ENCODE results near the gene GNAT2. TPM values are rescaled to one million over a fixed set of nuclear protein-coding genes. Genes with fewer than 3 reads are reported as not detected.
A peak's percentile ranks its signal among the peaks of the same experiment; 100 is the strongest.
"Not testable (repeated sequence)": the region's sequence is repeated elsewhere in the genome, so short reads cannot be mapped to it uniquely, and the experiment has no call there.

GNAT2 gene
- not detected for polyA plus RNA-seq (2013, experiment 1 of 2)
- 0.25 TPM for polyA plus RNA-seq (2013, experiment 2 of 2)

- Histone ChIP-seq H3K9me3 (ENCODE audit: control insufficient read depth, low read length) (no peaks in the 10 kb centered on the region), H3K4me1 (ENCODE audit: control insufficient read depth, insufficient read depth, low read length, poor library complexity, severe bottlenecking) (peaks cover 20% of the 10 kb centered on the region), H3K36me3 (ENCODE audit: control insufficient read depth, insufficient read depth, low read length) (peaks cover 3% of the 10 kb centered on the region), H3K4me3 (ENCODE audit: extremely low read depth, insufficient read depth, low read length, poor library complexity, severe bottlenecking) (peak within 1 kb of the TSS; percentile 89), H3K27ac (ENCODE audit: low read depth, low read length, severe bottlenecking) (peak within 1 kb of the TSS; percentile 88)
- 1% methylated on average over 33 to 43 of the region's 47 CpGs for WGBS, 2 experiments (ENCODE audit: insufficient coverage in 2 of 2)
These were observed at the start of gene GNAT2, which contains the start of gene AMPD2 for GRCh38 chr1:109619576-109620400. Gene GNAT2, minus strand, starts transcription at chr1:109619616. Its CDS starts 6,746 bp downstream, at chr1:109612870. Gene AMPD2, plus strand, starts transcription at chr1:109619837. Its CDS starts 1,339 bp downstream, at chr1:109621176.

GRCh38 chr1:109668123-109668775 lies 48.8 kb upstream of the GNAT2 start:
- Histone ChIP-seq H3K9me3 (ENCODE audit: control insufficient read depth, low read length) (no peaks in the 10 kb centered on the region), H3K36me3 (ENCODE audit: control insufficient read depth, insufficient read depth, low read length) (no peaks in the 10 kb centered on the region), H3K4me3 (ENCODE audit: extremely low read depth, insufficient read depth, low read length, poor library complexity, severe bottlenecking) (peak overlapping the region; percentile 31), H3K27ac (ENCODE audit: low read depth, low read length, severe bottlenecking) (no peak overlapping the region), H3K4me1 (ENCODE audit: control insufficient read depth, insufficient read depth, low read length, poor library complexity, severe bottlenecking) (no peaks in the 10 kb centered on the region)
- WGBS, 2 experiments (ENCODE audit: insufficient coverage in 2 of 2), result 30 to 47% methylated on average over 16 to 18 of the region's 26 CpGs

GRCh38 chr1:109667452-109668122 lies 48.2 kb upstream of the GNAT2 start, which contains the start of gene GSTM2:
Gene GSTM2, plus strand, starts transcription at chr1:109668057. Its CDS starts 59 bp downstream, at chr1:109668116.
- no peak within 1 kb of the TSS for H3K27ac ChIP-seq (ENCODE audit: low read depth, low read length, severe bottlenecking)
- no peaks in the 10 kb centered on the region for H3K4me1 ChIP-seq (ENCODE audit: control insufficient read depth, insufficient read depth, low read length, poor library complexity, severe bottlenecking)
- H3K36me3 ChIP-seq (ENCODE audit: control insufficient read depth, insufficient read depth, low read length), result no peaks in the 10 kb centered on the region
- 0 to 13% methylated on average over 4 to 6 of the region's 22 CpGs for WGBS, 2 experiments (ENCODE audit: insufficient coverage in 2 of 2)
- peak within 1 kb of the TSS; percentile 31 for H3K4me3 ChIP-seq (ENCODE audit: extremely low read depth, insufficient read depth, low read length, poor library complexity, severe bottlenecking)
- H3K9me3 ChIP-seq (ENCODE audit: control insufficient read depth, low read length), result no peaks in the 10 kb centered on the region

- Histone ChIP-seq H3K36me3 (ENCODE audit: control insufficient read depth, insufficient read depth, low read length) (no peaks in the 10 kb centered on the region), H3K27ac (ENCODE audit: low read depth, low read length, severe bottlenecking) (no peak overlapping the region), H3K9me3 (ENCODE audit: control insufficient read depth, low read length) (no peaks in the 10 kb centered on the region), H3K4me1 (ENCODE audit: control insufficient read depth, insufficient read depth, low read length, poor library complexity, severe bottlenecking) (no peaks in the 10 kb centered on the region), H3K4me3 (ENCODE audit: extremely low read depth, insufficient read depth, low read length, poor library complexity, severe bottlenecking) (no peak overlapping the region)
- WGBS, 2 experiments (ENCODE audit: insufficient coverage in 2 of 2), result no CpG with 5 or more reads among the region's 1 CpG
These were observed 45.3 kb upstream of the GNAT2 start for GRCh38 chr1:109664671-109665070.

- no peaks in the 10 kb centered on the region for H3K9me3 ChIP-seq (ENCODE audit: control insufficient read depth, low read length)
- H3K4me3 ChIP-seq (ENCODE audit: extremely low read depth, insufficient read depth, low read length, poor library complexity, severe bottlenecking), result no peak overlapping the region
- no peaks in the 10 kb centered on the region for H3K4me1 ChIP-seq (ENCODE audit: control insufficient read depth, insufficient read depth, low read length, poor library complexity, severe bottlenecking)
- H3K36me3 ChIP-seq (ENCODE audit: control insufficient read depth, insufficient read depth, low read length), result no peaks in the 10 kb centered on the region
- no peak overlapping the region for H3K27ac ChIP-seq (ENCODE audit: low read depth, low read length, severe bottlenecking)
- WGBS, 2 experiments (ENCODE audit: insufficient coverage in 2 of 2), result 73% methylated on average over 2 of the region's 2 CpGs; no CpG with 5 or more reads in 1 of the 2 experiments
These were observed 42.0 kb upstream of the GNAT2 start for GRCh38 chr1:109661391-109661790.

GRCh38 chr1:109660691-109661026 lies 41.2 kb upstream of the GNAT2 start:
- H3K36me3 ChIP-seq (ENCODE audit: control insufficient read depth, insufficient read depth, low read length); H3K4me3 ChIP-seq (ENCODE audit: extremely low read depth, insufficient read depth, low read length, poor library complexity, severe bottlenecking); H3K9me3 ChIP-seq (ENCODE audit: control insufficient read depth, low read length); H3K4me1 ChIP-seq (ENCODE audit: control insufficient read depth, insufficient read depth, low read length, poor library complexity, severe bottlenecking); H3K27ac ChIP-seq (ENCODE audit: low read depth, low read length, severe bottlenecking): not testable (repeated sequence)
- WGBS, 2 experiments (ENCODE audit: insufficient coverage in 2 of 2), result 83% methylated on average over 1 to 2 of the region's 4 CpGs

- Histone ChIP-seq H3K27ac (ENCODE audit: low read depth, low read length, severe bottlenecking) (no peak overlapping the region), H3K36me3 (ENCODE audit: control insufficient read depth, insufficient read depth, low read length) (no peaks in the 10 kb centered on the region)
These were observed 40.7 kb upstream of the GNAT2 start for GRCh38 chr1:109659997-109660690.

GRCh38 chr1:109659145-109659544 lies 39.7 kb upstream of the GNAT2 start:
- peaks cover 5% of the 10 kb centered on the region for H3K4me1 ChIP-seq (ENCODE audit: control insufficient read depth, insufficient read depth, low read length, poor library complexity, severe bottlenecking)
- H3K36me3 ChIP-seq (ENCODE audit: control insufficient read depth, insufficient read depth, low read length), result no peaks in the 10 kb centered on the region
- no peaks in the 10 kb centered on the region for H3K9me3 ChIP-seq (ENCODE audit: control insufficient read depth, low read length)
- no peak overlapping the region for H3K27ac ChIP-seq (ENCODE audit: low read depth, low read length, severe bottlenecking)
- WGBS, 2 experiments (ENCODE audit: insufficient coverage in 2 of 2), result 100% methylated on average over 1 to 2 of the region's 2 CpGs
- H3K4me3 ChIP-seq (ENCODE audit: extremely low read depth, insufficient read depth, low read length, poor library complexity, severe bottlenecking), result no peak overlapping the region

More at GRCh38 chr1:109659997-109660690, 40.7 kb upstream of the GNAT2 start:
- whole genome bisulfite sequencing, 2 experiments (ENCODE audit: insufficient coverage in 2 of 2), result 89% methylated on average over 3 to 4 of the region's 5 CpGs
- H3K9me3 ChIP-seq (ENCODE audit: control insufficient read depth, low read length), result no peaks in the 10 kb centered on the region
- no peak overlapping the region for H3K4me3 ChIP-seq (ENCODE audit: extremely low read depth, insufficient read depth, low read length, poor library complexity, severe bottlenecking)
- peaks cover 4% of the 10 kb centered on the region for H3K4me1 ChIP-seq (ENCODE audit: control insufficient read depth, insufficient read depth, low read length, poor library complexity, severe bottlenecking)

GRCh38 chr1:109658533-109659042 lies 39.2 kb upstream of the GNAT2 start:
- H3K36me3 ChIP-seq (ENCODE audit: control insufficient read depth, insufficient read depth, low read length), result no peaks in the 10 kb centered on the region
- no peaks in the 10 kb centered on the region for H3K9me3 ChIP-seq (ENCODE audit: control insufficient read depth, low read length)
- H3K4me3 ChIP-seq (ENCODE audit: extremely low read depth, insufficient read depth, low read length, poor library complexity, severe bottlenecking), result no peak overlapping the region
- 67 to 84% methylated on average over 2 to 3 of the region's 3 CpGs for WGBS, 2 experiments (ENCODE audit: insufficient coverage in 2 of 2)
- H3K27ac ChIP-seq (ENCODE audit: low read depth, low read length, severe bottlenecking), result no peak overlapping the region
- H3K4me1 ChIP-seq (ENCODE audit: control insufficient read depth, insufficient read depth, low read length, poor library complexity, severe bottlenecking), result peaks cover 5% of the 10 kb centered on the region

GRCh38 chr1:109657970-109658369 lies 38.6 kb upstream of the GNAT2 start:
- Histone ChIP-seq H3K4me1 (ENCODE audit: control insufficient read depth, insufficient read depth, low read length, poor library complexity, severe bottlenecking) (peaks cover 5% of the 10 kb centered on the region), H3K36me3 (ENCODE audit: control insufficient read depth, insufficient read depth, low read length) (no peaks in the 10 kb centered on the region), H3K4me3 (ENCODE audit: extremely low read depth, insufficient read depth, low read length, poor library complexity, severe bottlenecking) (no peak overlapping the region), H3K9me3 (ENCODE audit: control insufficient read depth, low read length) (no peaks in the 10 kb centered on the region), H3K27ac (ENCODE audit: low read depth, low read length, severe bottlenecking) (no peak overlapping the region)
- WGBS, 2 experiments (ENCODE audit: insufficient coverage in 2 of 2), result 87 to 89% methylated on average over 6 to 7 of the region's 7 CpGs
